K562 (cell line): ENCODE measurements around the gene LRRC8E. TPM values are rescaled to one million over a fixed set of nuclear protein-coding genes. Genes with fewer than 3 reads are reported as not detected.

Source experiments
- GABPB1 ChIP-seq: sonication (generic); formaldehyde crosslinking; IDR thresholded peaks from 2 replicates; pipeline ENCODE4 v1.8.0; 2022; ENCODE audit warnings: mild to moderate bottlenecking, missing genetic modification reagents
- HNRNPL ChIP-seq: fragments of 200-400 bp; formaldehyde crosslinking; IDR thresholded peaks from 2 replicates; pipeline ENCODE4 v1.6.1; 2017; ENCODE audit warnings: low read depth, mild to moderate bottlenecking, low read length
- MCM7 ChIP-seq, 2 experiments: fragments of 450-650 bp; IDR thresholded peaks; 2 replicates each; pipeline ENCODE4 v1.6.1; 2016 to 2018
- MTA2 ChIP-seq: fragments of 450-650 bp; IDR thresholded peaks from 2 replicates; pipeline ENCODE4 v1.6.1; 2016; ENCODE audit warnings: low read depth
- ZNF699 ChIP-seq: fragments of 250-450 bp; sonication (Bioruptor Pico); IDR thresholded peaks from 2 replicates; pipeline ENCODE4 v1.8.0; 2021; ENCODE audit warnings: mild to moderate bottlenecking, moderate library complexity; ENCODE audit not compliant: insufficient replicate concordance
- polyA plus RNA-seq, 8 experiments: library from polyadenylated mRNA; depleted of rRNA in 4 of 8; stranded (reverse) in 5 of 8; unstranded in 3 of 8; fragments of >200 nt; fragmentation: Nextera tagmentation in 2 of 8; fragmentation: Illumina TruSeq in 1 of 8; extraction: Ambion mirVana in 2 of 8; extraction: Trizol in 1 of 8; gene quantifications; 2 replicates each; pipeline versions ENCODE4 v1.2.1 to v1.2.3, GENCODE V29; 2011 to 2014; ENCODE audit warnings: inconsistent platforms in 1 of 8, missing spikeins in 1 of 8
- total RNA-seq, 7 experiments: library from RNA; depleted of rRNA in 6 of 7; stranded (reverse); fragments of >200 nt in 6 of 7; fragmentation: Illumina TruSeq in 2 of 7; extraction: Trizol in 2 of 7; gene quantifications; 2 replicates each; pipeline versions ENCODE4 v1.2.1 to v1.2.3, GENCODE V29; 2011 to 2021; ENCODE audit warnings: low replicate concordance in 1 of 7
- TF ChIP-seq, protein P1 (sequence below): fragments of 450-650 bp; IDR thresholded peaks from 2 replicates; pipeline ENCODE4 v1.7.1; 2018; ENCODE audit warnings: mild to moderate bottlenecking, low read depth; ENCODE audit not compliant: partially characterized antibody
- TF ChIP-seq, protein P2 (sequence below): fragments of 250-450 bp; sonication (Bioruptor Pico); IDR thresholded peaks from 2 replicates; pipeline ENCODE4 v1.4.0; 2020; ENCODE audit warnings: mild to moderate bottlenecking, moderate library complexity
- TF ChIP-seq, protein P3 (sequence below): fragments of 450-650 bp; IDR thresholded peaks from 2 replicates; pipeline ENCODE4 v1.6.1; 2016; ENCODE audit warnings: low read depth
- TF ChIP-seq, protein P4 (sequence below): sonication (generic); formaldehyde crosslinking; IDR thresholded peaks from 2 replicates; pipeline ENCODE4 v1.8.1; 2023; ENCODE audit warnings: mild to moderate bottlenecking, missing genetic modification reagents

LRRC8E gene
- total and polyA plus RNA-seq, 9 of the 15 experiments (the other 6 are each of a cell fraction or from before 2014, with no cell fraction given) = 0.08 to 5.7 (median 3.5) TPM; not detected in 1

DNA sequence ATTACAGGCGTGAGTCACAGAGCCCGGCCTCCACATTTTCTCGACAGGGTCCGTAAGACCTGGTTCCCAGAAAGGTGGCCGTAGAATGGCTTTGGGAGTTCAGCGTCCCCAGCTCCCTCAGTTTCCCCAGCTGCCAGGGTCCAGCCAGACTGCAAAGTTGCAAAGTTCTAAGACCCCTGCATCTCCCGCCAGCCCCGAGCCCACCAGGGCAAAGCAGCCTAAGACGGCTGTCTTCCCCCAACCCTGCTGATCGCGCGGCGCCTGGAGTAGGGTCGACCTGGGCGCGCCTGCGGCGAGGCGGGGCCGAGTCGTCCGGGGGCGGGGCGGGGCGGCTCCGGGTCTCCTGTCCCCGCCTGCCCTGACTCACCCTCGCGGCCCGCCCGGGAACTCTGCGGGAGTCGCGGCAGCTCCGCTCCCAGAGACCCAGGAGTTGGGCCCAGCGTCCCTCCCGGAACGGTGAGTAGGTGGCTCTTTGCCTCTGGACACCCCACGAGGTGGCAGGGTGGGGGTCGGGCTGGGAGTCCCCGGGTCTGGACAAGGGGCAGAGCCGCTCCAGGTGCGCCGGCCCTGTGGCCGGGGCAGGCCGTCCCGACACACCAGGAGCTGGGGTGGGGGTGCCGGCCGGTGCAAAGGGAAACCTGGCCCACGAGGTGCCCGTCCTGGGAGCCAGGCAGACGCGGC is at the start of gene LRRC8E (continued):
- TF ChIP-seq HNRNPL (no peak), MCM7 (IDR thresholded peaks at IDR 0.05) (no peak), GABPB1 (CRISPR knock-in tag) (no peak; the same call in 1 of the 2 replicates), MTA2 (no peak), ZNF699 (CRISPR knock-in tag) (no peak)
- TF ChIP-seq, protein P1, sequence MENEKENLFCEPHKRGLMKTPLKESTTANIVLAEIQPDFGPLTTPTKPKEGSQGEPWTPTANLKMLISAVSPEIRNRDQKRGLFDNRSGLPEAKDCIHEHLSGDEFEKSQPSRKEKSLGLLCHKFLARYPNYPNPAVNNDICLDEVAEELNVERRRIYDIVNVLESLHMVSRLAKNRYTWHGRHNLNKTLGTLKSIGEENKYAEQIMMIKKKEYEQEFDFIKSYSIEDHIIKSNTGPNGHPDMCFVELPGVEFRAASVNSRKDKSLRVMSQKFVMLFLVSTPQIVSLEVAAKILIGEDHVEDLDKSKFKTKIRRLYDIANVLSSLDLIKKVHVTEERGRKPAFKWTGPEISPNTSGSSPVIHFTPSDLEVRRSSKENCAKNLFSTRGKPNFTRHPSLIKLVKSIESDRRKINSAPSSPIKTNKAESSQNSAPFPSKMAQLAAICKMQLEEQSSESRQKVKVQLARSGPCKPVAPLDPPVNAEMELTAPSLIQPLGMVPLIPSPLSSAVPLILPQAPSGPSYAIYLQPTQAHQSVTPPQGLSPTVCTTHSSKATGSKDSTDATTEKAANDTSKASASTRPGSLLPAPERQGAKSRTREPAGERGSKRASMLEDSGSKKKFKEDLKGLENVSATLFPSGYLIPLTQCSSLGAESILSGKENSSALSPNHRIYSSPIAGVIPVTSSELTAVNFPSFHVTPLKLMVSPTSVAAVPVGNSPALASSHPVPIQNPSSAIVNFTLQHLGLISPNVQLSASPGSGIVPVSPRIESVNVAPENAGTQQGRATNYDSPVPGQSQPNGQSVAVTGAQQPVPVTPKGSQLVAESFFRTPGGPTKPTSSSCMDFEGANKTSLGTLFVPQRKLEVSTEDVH = no peak
- TF ChIP-seq, protein P2, sequence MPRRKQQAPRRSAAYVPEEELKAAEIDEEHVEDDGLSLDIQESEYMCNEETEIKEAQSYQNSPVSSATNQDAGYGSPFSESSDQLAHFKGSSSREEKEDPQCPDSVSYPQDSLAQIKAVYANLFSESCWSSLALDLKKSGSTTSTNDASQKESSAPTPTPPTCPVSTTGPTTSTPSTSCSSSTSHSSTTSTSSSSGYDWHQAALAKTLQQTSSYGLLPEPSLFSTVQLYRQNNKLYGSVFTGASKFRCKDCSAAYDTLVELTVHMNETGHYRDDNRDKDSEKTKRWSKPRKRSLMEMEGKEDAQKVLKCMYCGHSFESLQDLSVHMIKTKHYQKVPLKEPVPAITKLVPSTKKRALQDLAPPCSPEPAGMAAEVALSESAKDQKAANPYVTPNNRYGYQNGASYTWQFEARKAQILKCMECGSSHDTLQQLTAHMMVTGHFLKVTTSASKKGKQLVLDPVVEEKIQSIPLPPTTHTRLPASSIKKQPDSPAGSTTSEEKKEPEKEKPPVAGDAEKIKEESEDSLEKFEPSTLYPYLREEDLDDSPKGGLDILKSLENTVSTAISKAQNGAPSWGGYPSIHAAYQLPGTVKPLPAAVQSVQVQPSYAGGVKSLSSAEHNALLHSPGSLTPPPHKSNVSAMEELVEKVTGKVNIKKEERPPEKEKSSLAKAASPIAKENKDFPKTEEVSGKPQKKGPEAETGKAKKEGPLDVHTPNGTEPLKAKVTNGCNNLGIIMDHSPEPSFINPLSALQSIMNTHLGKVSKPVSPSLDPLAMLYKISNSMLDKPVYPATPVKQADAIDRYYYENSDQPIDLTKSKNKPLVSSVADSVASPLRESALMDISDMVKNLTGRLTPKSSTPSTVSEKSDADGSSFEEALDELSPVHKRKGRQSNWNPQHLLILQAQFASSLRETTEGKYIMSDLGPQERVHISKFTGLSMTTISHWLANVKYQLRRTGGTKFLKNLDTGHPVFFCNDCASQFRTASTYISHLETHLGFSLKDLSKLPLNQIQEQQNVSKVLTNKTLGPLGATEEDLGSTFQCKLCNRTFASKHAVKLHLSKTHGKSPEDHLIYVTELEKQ (CRISPR knock-in tag) = no peak
- TF ChIP-seq, protein P3, sequence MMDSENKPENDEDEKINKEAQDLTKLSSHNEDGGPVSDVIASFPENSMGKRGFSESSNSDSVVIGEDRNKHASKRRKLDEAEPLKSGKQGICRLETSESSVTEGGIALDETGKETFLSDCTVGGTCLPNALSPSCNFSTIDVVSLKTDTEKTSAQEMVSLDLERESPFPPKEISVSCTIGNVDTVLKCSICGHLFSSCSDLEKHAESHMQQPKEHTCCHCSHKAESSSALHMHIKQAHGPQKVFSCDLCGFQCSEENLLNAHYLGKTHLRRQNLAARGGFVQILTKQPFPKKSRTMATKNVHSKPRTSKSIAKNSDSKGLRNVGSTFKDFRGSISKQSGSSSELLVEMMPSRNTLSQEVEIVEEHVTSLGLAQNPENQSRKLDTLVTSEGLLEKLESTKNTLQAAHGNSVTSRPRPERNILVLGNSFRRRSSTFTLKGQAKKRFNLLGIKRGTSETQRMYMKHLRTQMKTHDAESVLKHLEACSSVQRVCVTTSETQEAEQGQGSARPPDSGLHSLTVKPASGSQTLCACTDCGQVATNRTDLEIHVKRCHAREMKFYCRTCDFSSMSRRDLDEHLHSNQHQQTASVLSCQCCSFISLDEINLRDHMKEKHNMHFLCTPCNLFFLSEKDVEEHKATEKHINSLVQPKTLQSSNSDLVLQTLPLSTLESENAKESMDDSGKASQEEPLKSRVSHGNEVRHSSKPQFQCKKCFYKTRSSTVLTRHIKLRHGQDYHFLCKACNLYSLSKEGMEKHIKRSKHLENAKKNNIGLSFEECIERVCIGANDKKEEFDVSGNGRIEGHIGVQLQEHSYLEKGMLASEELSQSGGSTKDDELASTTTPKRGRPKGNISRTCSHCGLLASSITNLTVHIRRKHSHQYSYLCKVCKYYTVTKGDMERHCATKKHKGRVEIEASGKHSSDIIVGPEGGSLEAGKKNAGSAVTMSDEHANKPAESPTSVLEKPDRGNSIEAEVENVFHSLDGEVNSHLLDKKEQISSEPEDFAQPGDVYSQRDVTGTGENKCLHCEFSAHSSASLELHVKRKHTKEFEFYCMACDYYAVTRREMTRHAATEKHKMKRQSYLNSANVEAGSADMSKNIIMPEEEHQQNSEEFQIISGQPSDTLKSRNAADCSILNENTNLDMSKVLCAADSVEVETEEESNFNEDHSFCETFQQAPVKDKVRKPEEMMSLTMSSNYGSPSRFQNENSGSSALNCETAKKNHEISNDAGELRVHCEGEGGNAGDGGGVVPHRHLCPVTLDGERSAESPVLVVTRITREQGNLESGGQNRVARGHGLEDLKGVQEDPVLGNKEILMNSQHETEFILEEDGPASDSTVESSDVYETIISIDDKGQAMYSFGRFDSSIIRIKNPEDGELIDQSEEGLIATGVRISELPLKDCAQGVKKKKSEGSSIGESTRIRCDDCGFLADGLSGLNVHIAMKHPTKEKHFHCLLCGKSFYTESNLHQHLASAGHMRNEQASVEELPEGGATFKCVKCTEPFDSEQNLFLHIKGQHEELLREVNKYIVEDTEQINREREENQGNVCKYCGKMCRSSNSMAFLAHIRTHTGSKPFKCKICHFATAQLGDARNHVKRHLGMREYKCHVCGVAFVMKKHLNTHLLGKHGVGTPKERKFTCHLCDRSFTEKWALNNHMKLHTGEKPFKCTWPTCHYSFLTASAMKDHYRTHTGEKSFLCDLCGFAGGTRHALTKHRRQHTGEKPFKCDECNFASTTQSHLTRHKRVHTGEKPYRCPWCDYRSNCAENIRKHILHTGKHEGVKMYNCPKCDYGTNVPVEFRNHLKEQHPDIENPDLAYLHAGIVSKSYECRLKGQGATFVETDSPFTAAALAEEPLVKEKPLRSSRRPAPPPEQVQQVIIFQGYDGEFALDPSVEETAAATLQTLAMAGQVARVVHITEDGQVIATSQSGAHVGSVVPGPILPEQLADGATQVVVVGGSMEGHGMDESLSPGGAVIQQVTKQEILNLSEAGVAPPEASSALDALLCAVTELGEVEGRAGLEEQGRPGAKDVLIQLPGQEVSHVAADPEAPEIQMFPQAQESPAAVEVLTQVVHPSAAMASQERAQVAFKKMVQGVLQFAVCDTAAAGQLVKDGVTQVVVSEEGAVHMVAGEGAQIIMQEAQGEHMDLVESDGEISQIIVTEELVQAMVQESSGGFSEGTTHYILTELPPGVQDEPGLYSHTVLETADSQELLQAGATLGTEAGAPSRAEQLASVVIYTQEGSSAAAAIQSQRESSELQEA = no peak
- TF ChIP-seq, protein P4, sequence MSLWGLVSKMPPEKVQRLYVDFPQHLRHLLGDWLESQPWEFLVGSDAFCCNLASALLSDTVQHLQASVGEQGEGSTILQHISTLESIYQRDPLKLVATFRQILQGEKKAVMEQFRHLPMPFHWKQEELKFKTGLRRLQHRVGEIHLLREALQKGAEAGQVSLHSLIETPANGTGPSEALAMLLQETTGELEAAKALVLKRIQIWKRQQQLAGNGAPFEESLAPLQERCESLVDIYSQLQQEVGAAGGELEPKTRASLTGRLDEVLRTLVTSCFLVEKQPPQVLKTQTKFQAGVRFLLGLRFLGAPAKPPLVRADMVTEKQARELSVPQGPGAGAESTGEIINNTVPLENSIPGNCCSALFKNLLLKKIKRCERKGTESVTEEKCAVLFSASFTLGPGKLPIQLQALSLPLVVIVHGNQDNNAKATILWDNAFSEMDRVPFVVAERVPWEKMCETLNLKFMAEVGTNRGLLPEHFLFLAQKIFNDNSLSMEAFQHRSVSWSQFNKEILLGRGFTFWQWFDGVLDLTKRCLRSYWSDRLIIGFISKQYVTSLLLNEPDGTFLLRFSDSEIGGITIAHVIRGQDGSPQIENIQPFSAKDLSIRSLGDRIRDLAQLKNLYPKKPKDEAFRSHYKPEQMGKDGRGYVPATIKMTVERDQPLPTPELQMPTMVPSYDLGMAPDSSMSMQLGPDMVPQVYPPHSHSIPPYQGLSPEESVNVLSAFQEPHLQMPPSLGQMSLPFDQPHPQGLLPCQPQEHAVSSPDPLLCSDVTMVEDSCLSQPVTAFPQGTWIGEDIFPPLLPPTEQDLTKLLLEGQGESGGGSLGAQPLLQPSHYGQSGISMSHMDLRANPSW (CRISPR knock-in tag) = no peak
